ENCODE measurements around the gene LRTM2. TPM values are rescaled to one million over a fixed set of nuclear protein-coding genes. Genes with fewer than 3 reads are reported as not detected.

LRTM2 gene
- polyA plus RNA-seq, 2 donors, result not detected

DNA sequence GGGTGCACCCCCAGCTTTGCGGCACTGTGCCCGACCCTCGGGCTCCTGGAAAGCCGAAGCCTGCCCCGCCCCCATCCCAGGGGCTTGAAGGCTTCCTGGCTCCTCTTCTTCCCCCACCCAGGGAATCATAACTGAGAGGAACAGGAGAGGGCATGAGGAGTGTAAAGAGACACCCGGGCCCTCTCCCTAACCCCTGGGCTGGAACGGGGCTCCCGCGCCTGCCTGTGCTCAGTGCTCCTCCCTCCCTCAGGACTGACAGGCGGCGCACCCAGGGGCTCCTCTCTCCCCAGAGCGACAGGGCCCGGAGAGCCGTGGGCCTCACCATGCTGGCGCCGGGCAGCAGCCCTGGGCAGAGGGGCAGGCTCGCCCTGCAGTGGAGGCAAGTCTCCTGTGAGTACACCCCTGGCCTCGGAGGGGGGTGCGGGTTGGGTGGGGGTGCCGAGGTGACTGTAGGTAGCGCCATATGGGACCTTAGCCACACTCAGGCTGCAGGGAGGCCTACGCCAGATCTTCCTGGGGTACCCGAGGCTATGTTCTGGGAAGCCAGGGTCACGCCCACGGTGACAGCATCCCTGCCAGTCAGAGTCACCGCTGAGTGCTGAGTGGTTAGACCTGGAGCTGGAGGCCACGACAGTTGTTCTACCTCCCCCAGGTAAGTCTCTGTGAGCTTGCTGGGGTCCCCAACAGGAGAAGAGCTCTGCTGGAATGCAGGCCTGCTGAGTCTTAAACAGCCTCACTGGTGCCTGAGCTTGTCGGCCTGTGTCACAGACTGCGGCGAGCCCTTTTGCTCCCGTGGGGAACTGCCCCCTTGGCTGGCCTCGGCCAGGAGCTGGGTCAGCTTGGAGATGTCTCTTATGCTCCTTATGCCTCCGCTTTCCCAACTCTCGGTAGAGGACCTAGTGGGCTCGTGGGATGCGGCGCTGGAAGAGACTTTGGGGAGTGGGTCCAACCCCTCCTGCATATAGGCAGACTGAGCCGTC is 7.8 kb downstream of the LRTM2 start:
- no peaks in the 10 kb centered on the region for H3K9me3 ChIP-seq (ENCODE audit: control insufficient read depth in 2 of 2, insufficient read depth in 1 of 2, low read depth in 1 of 2, low read length in 1 of 2)
- peaks cover 0 to 3% of the 10 kb centered on the region in 2 donors for H3K27me3 ChIP-seq (ENCODE audit: control insufficient read depth in 1 of 2, insufficient read depth in 2 of 2, low read length in 2 of 2)
- WGBS, 2 donors, result 82 to 83% methylated on average over 36 to 38 of the region's 38 CpGs

DNA sequence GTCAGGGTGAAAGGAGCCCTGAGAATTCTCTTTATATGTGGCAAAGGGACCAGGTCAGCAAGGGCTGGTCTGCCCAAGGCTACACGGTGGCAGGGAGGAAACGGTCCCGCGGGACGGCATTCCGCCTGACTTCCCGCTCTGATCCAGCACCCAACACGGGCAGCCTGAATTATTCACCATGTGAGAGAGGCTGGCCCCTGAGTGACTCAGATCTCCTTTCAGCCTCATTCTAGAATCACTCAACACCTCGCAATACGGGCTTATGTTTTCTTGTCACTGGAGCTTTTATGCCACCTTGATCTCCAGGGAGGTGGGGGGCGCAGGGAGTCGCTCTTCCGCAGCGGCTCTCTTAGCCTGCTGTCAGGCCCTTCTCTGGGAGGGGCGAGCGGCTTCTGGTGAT is 8.5 kb downstream of the LRTM2 start:
- Histone ChIP-seq H3K4me1 (ENCODE audit: control insufficient read depth in 2 of 2, insufficient read depth in 2 of 2, low read length in 1 of 2) (peaks cover 7% of the 10 kb centered on the region in 2 donors), H3K9me3 (ENCODE audit: control insufficient read depth in 2 of 2, insufficient read depth in 1 of 2, low read depth in 1 of 2, low read length in 1 of 2) (no peaks in the 10 kb centered on the region), H3K4me3 (ENCODE audit: low read depth in 1 of 2, low read length in 2 of 2) (no peak overlapping the region), H3K27ac (ENCODE audit: low read depth in 2 of 2, low read length in 1 of 2) (no peak overlapping the region), H3K36me3 (ENCODE audit: control insufficient read depth in 2 of 2, insufficient read depth in 2 of 2, low read length in 1 of 2) (no peaks in the 10 kb centered on the region), H3K27me3 (ENCODE audit: control insufficient read depth in 1 of 2, insufficient read depth in 2 of 2, low read length in 2 of 2) (peaks cover 0 to 3% of the 10 kb centered on the region in 2 donors)
- WGBS, 2 donors, result 81 to 83% methylated on average over 16 of the region's 16 CpGs

More for the DNA sequence above, 7.8 kb downstream of the LRTM2 start:
- Histone ChIP-seq H3K4me1 (ENCODE audit: control insufficient read depth in 2 of 2, insufficient read depth in 2 of 2, low read length in 1 of 2) (peaks cover 7% of the 10 kb centered on the region in 2 donors), H3K36me3 (ENCODE audit: control insufficient read depth in 2 of 2, insufficient read depth in 2 of 2, low read length in 1 of 2) (no peaks in the 10 kb centered on the region), H3K27ac (ENCODE audit: low read depth in 2 of 2, low read length in 1 of 2) (no peak overlapping the region), H3K4me3 (ENCODE audit: low read depth in 1 of 2, low read length in 2 of 2) (no peak overlapping the region)

DNA sequence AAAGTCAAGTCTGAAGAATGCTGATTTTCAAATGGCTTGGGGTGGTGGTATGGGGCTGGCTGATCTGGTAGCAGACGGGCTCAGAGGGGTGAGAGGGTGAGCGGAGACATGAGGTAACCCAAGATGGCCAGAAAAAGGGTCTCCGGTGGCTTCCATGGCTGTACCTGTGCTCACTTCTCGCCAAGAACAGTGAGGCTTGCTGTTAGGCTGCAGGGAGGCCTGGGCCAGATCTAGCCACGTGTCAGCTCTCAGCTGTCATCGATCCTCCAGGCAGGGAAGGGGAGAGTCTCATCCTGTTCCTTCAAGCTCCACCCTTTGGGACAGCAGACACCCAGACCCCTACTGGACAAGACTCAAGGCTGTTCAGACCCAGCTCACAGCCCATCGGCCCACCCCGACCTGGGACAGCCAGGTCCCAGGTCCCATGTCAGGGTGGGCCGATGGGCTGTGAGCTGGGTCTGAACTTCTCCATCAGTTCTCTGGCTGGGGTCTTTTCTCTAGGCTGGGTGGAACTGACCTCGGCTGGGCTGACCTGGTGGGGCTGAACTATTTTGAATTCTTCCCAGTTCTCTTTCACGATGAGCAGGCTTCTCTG is 9.0 kb downstream of the LRTM2 start:
- 78 to 81% methylated on average over 11 of the region's 11 CpGs for WGBS, 2 donors
- no peak overlapping the region for H3K27ac ChIP-seq (ENCODE audit: low read depth in 2 of 2, low read length in 1 of 2)
- peaks cover 7% of the 10 kb centered on the region in 2 donors for H3K4me1 ChIP-seq (ENCODE audit: control insufficient read depth in 2 of 2, insufficient read depth in 2 of 2, low read length in 1 of 2)
- H3K27me3 ChIP-seq (ENCODE audit: control insufficient read depth in 1 of 2, insufficient read depth in 2 of 2, low read length in 2 of 2), result peaks cover 0 to 3% of the 10 kb centered on the region in 2 donors
- no peak overlapping the region for H3K4me3 ChIP-seq (ENCODE audit: low read depth in 1 of 2, low read length in 2 of 2)
- no peaks in the 10 kb centered on the region for H3K36me3 ChIP-seq (ENCODE audit: control insufficient read depth in 2 of 2, insufficient read depth in 2 of 2, low read length in 1 of 2)
- no peaks in the 10 kb centered on the region for H3K9me3 ChIP-seq (ENCODE audit: control insufficient read depth in 2 of 2, insufficient read depth in 1 of 2, low read depth in 1 of 2, low read length in 1 of 2)

DNA sequence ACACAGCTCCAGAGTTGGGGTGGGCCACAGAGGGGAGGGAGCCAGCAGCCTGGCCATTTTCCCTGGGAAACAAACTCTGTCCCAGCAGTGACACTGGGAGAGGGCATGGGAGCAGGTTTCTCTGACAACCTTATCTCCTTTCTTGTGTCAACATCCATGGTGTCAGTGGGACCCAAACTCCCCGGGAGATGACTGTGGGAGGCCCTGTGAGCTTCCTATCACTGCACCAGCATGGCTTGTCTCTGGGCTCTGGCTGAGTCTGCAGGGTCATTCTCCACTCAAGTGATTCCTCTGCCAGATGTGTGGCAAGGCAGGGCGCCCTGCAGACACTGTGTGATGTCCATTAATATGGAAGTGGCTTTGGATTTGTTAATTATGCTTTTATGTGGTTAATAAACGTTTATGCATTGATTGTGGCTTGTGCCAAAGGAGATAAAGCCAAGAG is 10.1 kb downstream of the LRTM2 start:
- Histone ChIP-seq H3K4me1 (ENCODE audit: control insufficient read depth in 2 of 2, insufficient read depth in 2 of 2, low read length in 1 of 2) (peaks cover 7% of the 10 kb centered on the region in 2 donors), H3K27me3 (ENCODE audit: control insufficient read depth in 1 of 2, insufficient read depth in 2 of 2, low read length in 2 of 2) (peaks cover 0 to 3% of the 10 kb centered on the region in 2 donors), H3K27ac (ENCODE audit: low read depth in 2 of 2, low read length in 1 of 2) (no peak overlapping the region), H3K4me3 (ENCODE audit: low read depth in 1 of 2, low read length in 2 of 2) (no peak overlapping the region), H3K36me3 (ENCODE audit: control insufficient read depth in 2 of 2, insufficient read depth in 2 of 2, low read length in 1 of 2) (no peaks in the 10 kb centered on the region), H3K9me3 (ENCODE audit: control insufficient read depth in 2 of 2, insufficient read depth in 1 of 2, low read depth in 1 of 2, low read length in 1 of 2) (no peaks in the 10 kb centered on the region)
- 24 to 25% methylated on average over 3 of the region's 3 CpGs for WGBS, 2 donors

DNA sequence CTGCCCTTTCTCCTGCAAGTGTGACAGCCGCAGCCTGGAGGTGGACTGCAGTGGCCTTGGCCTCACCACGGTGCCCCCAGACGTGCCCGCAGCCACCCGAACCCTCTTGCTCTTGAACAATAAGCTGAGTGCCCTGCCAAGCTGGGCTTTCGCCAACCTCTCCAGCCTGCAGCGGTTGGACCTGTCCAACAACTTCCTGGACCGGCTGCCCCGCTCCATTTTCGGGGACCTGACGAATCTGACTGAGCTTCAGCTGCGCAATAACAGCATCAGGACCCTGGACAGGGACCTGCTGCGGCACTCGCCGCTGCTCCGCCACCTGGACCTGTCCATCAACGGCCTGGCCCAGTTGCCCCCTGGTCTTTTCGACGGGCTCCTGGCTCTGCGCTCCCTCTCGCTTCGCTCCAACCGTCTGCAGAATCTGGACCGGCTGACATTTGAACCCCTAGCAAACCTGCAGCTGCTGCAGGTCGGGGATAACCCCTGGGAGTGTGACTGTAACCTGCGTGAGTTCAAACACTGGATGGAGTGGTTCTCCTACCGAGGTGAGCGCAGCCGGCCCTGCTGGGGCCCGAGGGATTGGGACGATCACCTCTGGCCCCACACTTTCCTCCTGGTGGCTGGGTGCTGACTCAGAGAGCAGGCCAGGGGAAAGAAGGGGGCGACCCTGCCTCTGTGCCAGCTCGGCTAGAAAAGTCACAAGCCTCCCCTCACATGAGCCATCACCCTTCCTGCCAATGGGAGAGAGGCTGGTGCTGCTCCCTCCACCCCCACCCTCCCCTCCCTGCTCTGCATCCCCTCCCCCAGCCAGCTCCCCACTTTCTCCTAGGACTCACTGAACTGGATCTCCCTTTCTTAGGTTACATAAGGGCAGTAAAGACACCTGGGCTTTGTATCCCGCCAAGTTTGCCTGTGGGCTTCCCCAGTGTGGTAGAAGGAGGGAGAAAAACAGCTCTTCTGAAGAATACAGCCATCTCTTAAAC is 10.9 kb downstream of the LRTM2 start:
- Histone ChIP-seq H3K4me1 (ENCODE audit: control insufficient read depth in 2 of 2, insufficient read depth in 2 of 2, low read length in 1 of 2) (peaks cover 7% of the 10 kb centered on the region in 2 donors), H3K36me3 (ENCODE audit: control insufficient read depth in 2 of 2, insufficient read depth in 2 of 2, low read length in 1 of 2) (no peaks in the 10 kb centered on the region), H3K9me3 (ENCODE audit: control insufficient read depth in 2 of 2, insufficient read depth in 1 of 2, low read depth in 1 of 2, low read length in 1 of 2) (no peaks in the 10 kb centered on the region), H3K4me3 (ENCODE audit: low read depth in 1 of 2, low read length in 2 of 2) (no peak overlapping the region), H3K27me3 (ENCODE audit: control insufficient read depth in 1 of 2, insufficient read depth in 2 of 2, low read length in 2 of 2) (peaks cover 0 to 3% of the 10 kb centered on the region in 2 donors), H3K27ac (ENCODE audit: low read depth in 2 of 2, low read length in 1 of 2) (no peak overlapping the region)
- 9 to 10% methylated on average over 34 of the region's 34 CpGs for WGBS, 2 donors

DNA sequence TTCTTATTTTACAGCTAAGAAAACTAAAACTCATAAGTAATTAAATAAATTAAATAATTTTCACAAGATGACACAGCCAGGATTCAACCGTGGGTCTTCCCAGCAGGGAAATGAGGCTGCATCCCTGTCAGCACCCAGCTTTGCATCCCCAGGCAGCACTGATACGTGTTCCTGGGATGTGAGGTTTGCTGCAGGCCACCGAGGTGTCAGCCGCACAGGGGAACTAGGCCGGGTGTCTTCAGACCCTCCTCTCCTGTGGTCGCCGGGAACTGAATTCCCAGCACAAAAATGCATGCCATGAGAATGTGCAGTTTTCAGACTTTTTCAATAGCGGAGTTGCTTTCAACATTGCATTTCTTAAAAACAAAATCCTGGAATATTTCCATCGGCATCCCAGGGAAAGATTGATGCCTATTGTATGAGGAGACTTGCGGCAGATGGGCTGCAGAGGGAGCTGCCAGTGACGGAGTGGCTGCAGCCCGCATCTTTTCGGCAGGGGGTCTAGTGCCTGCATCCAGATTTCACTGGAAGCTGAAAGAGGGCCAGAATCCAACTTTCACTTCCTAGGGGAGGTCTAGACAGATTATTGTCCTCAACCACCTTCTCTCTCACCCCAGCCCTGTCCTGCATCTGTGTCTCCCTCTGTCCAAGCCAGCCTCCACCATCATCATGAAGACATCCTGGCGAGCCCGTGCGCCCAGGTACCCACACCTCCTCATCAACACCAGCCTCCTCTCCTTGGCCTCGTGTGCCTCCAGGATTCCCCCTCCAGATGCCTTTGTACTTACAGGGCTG is 12.6 kb downstream of the LRTM2 start:
- H3K27me3 ChIP-seq (ENCODE audit: control insufficient read depth in 1 of 2, insufficient read depth in 2 of 2, low read length in 2 of 2), result peaks cover 0 to 3% of the 10 kb centered on the region in 2 donors
- WGBS, 2 donors, result 71 to 75% methylated on average over 17 of the region's 17 CpGs
- no peak overlapping the region for H3K4me3 ChIP-seq (ENCODE audit: low read depth in 1 of 2, low read length in 2 of 2)
- H3K27ac ChIP-seq (ENCODE audit: low read depth in 2 of 2, low read length in 1 of 2), result no peak overlapping the region
- H3K36me3 ChIP-seq (ENCODE audit: control insufficient read depth in 2 of 2, insufficient read depth in 2 of 2, low read length in 1 of 2), result no peaks in the 10 kb centered on the region
- H3K9me3 ChIP-seq (ENCODE audit: control insufficient read depth in 2 of 2, insufficient read depth in 1 of 2, low read depth in 1 of 2, low read length in 1 of 2), result no peaks in the 10 kb centered on the region
- H3K4me1 ChIP-seq (ENCODE audit: control insufficient read depth in 2 of 2, insufficient read depth in 2 of 2, low read length in 1 of 2), result peaks cover 7% of the 10 kb centered on the region in 2 donors

DNA sequence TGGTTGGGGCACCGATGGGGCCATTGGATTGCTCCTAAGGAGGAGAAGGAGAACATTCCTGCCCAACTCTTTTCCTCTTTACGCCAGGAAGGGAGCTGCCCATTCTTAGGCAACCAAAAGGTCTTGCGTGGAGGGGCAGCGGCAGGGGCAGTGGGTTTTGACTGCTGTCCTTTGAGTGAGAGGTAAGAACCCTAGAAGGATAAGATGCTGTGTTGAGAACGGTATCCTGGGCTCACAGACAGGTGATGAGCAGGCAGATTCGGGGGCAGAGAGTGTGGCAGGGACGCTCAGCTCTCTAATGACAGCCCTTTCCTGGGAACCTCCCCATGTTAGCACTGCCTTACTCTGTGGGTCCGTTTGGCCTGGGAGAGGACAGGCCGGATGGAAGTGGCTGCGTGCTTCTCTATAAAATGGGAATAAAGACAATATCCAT is 13.2 kb downstream of the LRTM2 start:
- no peak overlapping the region for H3K27ac ChIP-seq (ENCODE audit: low read depth in 2 of 2, low read length in 1 of 2)
- H3K4me3 ChIP-seq (ENCODE audit: low read depth in 1 of 2, low read length in 2 of 2), result no peak overlapping the region
- peaks cover 7% of the 10 kb centered on the region in 2 donors for H3K4me1 ChIP-seq (ENCODE audit: control insufficient read depth in 2 of 2, insufficient read depth in 2 of 2, low read length in 1 of 2)
- no peaks in the 10 kb centered on the region for H3K9me3 ChIP-seq (ENCODE audit: control insufficient read depth in 2 of 2, insufficient read depth in 1 of 2, low read depth in 1 of 2, low read length in 1 of 2)
- peaks cover 0 to 3% of the 10 kb centered on the region in 2 donors for H3K27me3 ChIP-seq (ENCODE audit: control insufficient read depth in 1 of 2, insufficient read depth in 2 of 2, low read length in 2 of 2)
- WGBS, 2 donors, result 81 to 82% methylated on average over 10 of the region's 10 CpGs
- H3K36me3 ChIP-seq (ENCODE audit: control insufficient read depth in 2 of 2, insufficient read depth in 2 of 2, low read length in 1 of 2), result no peaks in the 10 kb centered on the region

DNA sequence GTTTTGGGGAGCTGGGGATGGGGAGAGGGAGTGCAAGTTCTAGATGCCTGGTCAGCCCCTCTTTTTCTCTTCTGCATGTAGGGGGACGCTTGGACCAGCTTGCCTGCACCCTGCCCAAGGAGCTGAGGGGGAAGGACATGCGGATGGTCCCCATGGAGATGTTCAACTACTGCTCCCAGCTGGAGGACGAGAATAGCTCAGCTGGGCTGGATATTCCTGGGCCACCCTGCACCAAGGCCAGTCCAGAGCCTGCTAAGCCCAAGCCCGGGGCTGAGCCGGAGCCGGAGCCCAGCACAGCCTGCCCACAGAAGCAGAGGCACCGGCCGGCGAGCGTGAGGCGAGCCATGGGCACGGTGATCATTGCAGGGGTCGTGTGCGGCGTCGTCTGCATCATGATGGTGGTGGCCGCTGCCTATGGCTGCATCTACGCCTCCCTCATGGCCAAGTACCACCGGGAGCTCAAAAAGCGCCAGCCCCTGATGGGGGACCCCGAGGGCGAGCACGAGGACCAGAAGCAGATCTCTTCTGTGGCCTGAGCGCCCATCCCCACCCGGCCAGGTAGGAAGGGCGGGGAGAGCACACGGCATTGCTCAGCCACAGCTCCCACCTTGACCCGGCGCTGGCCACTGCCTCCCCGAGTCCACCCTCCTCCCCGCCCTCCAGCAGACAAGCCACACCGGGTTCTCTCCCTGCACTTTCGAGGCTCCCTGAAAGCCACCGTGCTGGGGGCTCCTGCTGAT is 14.0 kb downstream of the LRTM2 start:
- H3K4me1 ChIP-seq (ENCODE audit: control insufficient read depth in 2 of 2, insufficient read depth in 2 of 2, low read length in 1 of 2), result peaks cover 7% of the 10 kb centered on the region in 2 donors
- 85% methylated on average over 34 of the region's 34 CpGs for WGBS, 2 donors
- no peak overlapping the region for H3K4me3 ChIP-seq (ENCODE audit: low read depth in 1 of 2, low read length in 2 of 2)
- peaks cover 0 to 3% of the 10 kb centered on the region in 2 donors for H3K27me3 ChIP-seq (ENCODE audit: control insufficient read depth in 1 of 2, insufficient read depth in 2 of 2, low read length in 2 of 2)
- no peaks in the 10 kb centered on the region for H3K9me3 ChIP-seq (ENCODE audit: control insufficient read depth in 2 of 2, insufficient read depth in 1 of 2, low read depth in 1 of 2, low read length in 1 of 2)
- no peak overlapping the region for H3K27ac ChIP-seq (ENCODE audit: low read depth in 2 of 2, low read length in 1 of 2)
- no peaks in the 10 kb centered on the region for H3K36me3 ChIP-seq (ENCODE audit: control insufficient read depth in 2 of 2, insufficient read depth in 2 of 2, low read length in 1 of 2)

Measured in esophagus (tissue), 2 donors.